Measurements from ENCODE around the gene SLC1A7.

GRCh38 chr1:53116933-53117600 is 25.4 kb downstream of the SLC1A7 start:
- TF ChIP-seq, protein P1, sequence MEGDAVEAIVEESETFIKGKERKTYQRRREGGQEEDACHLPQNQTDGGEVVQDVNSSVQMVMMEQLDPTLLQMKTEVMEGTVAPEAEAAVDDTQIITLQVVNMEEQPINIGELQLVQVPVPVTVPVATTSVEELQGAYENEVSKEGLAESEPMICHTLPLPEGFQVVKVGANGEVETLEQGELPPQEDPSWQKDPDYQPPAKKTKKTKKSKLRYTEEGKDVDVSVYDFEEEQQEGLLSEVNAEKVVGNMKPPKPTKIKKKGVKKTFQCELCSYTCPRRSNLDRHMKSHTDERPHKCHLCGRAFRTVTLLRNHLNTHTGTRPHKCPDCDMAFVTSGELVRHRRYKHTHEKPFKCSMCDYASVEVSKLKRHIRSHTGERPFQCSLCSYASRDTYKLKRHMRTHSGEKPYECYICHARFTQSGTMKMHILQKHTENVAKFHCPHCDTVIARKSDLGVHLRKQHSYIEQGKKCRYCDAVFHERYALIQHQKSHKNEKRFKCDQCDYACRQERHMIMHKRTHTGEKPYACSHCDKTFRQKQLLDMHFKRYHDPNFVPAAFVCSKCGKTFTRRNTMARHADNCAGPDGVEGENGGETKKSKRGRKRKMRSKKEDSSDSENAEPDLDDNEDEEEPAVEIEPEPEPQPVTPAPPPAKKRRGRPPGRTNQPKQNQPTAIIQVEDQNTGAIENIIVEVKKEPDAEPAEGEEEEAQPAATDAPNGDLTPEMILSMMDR (IDR thresholded peaks at IDR 0.05; ENCODE audit: low read depth, low read length, missing input control), result no peak
- no peak for TF ChIP-seq RAD21 (IDR thresholded peaks at IDR 0.05)
- TF ChIP-seq FOXA1 (IDR thresholded peaks at IDR 0.05), result no peak
- TF ChIP-seq JUND (IDR thresholded peaks at IDR 0.05), result no peak
- TF ChIP-seq, protein P2, sequence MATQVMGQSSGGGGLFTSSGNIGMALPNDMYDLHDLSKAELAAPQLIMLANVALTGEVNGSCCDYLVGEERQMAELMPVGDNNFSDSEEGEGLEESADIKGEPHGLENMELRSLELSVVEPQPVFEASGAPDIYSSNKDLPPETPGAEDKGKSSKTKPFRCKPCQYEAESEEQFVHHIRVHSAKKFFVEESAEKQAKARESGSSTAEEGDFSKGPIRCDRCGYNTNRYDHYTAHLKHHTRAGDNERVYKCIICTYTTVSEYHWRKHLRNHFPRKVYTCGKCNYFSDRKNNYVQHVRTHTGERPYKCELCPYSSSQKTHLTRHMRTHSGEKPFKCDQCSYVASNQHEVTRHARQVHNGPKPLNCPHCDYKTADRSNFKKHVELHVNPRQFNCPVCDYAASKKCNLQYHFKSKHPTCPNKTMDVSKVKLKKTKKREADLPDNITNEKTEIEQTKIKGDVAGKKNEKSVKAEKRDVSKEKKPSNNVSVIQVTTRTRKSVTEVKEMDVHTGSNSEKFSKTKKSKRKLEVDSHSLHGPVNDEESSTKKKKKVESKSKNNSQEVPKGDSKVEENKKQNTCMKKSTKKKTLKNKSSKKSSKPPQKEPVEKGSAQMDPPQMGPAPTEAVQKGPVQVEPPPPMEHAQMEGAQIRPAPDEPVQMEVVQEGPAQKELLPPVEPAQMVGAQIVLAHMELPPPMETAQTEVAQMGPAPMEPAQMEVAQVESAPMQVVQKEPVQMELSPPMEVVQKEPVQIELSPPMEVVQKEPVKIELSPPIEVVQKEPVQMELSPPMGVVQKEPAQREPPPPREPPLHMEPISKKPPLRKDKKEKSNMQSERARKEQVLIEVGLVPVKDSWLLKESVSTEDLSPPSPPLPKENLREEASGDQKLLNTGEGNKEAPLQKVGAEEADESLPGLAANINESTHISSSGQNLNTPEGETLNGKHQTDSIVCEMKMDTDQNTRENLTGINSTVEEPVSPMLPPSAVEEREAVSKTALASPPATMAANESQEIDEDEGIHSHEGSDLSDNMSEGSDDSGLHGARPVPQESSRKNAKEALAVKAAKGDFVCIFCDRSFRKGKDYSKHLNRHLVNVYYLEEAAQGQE (IDR thresholded peaks at IDR 0.05), result no peak
- TF ChIP-seq EGR1 (IDR thresholded peaks at IDR 0.05; ENCODE audit: low read depth in 2 of 2), result no peak
- TF ChIP-seq TAF1 (conservative IDR thresholded peaks at IDR 0.05), result no peak
- TF ChIP-seq YY1 (IDR thresholded peaks at IDR 0.05), result no peak
- TF ChIP-seq GABPA (IDR thresholded peaks at IDR 0.05 in 1 of 2, conservative IDR thresholded peaks at IDR 0.05 in 1 of 2), result no peak
- no peak for TF ChIP-seq MAX (IDR thresholded peaks at IDR 0.05)
- TF ChIP-seq SP1 (IDR thresholded peaks at IDR 0.05), result no peak
- no peak for TF ChIP-seq NR2F2 (IDR thresholded peaks at IDR 0.05)
- TF ChIP-seq RXRA (IDR thresholded peaks at IDR 0.05), result no peak
